GM12801 (cell line): ENCODE measurements around the gene KIR3DL1.
"Not testable (repeated sequence)": the region's sequence is repeated elsewhere in the genome, so short reads cannot be mapped to it uniquely, and the experiment has no call there.

Experiments used
- CTCF ChIP-seq: IDR thresholded peaks from one replicate; pipeline ENCODE4 v1.5.1; 2011; ENCODE audit warnings: control low read depth; ENCODE audit not compliant: insufficient read length; ENCODE audit errors: extremely low read depth

The KIR3DL1 gene

GRCh38 chr19:54804571-54804970, 11.7 kb upstream of the KIR3DL1 start:
- no peak for TF ChIP-seq CTCF

GRCh38 chr19:54805665-54806515, 10.4 kb upstream of the KIR3DL1 start:
- TF ChIP-seq CTCF: no peak

GRCh38 chr19:54806516-54806838, 9.8 kb upstream of the KIR3DL1 start:
- no peak for TF ChIP-seq CTCF

GRCh38 chr19:54817670-54818536, 1.6 kb downstream of the KIR3DL1 start:
- TF ChIP-seq CTCF: no peak

- TF ChIP-seq CTCF: not testable (repeated sequence)
Measured at GRCh38 chr19:54832496-54832895, 16.2 kb downstream of the KIR3DL1 start, which contains the start of gene KIR2DS4. KIR2DS4 (plus strand) TSS chr19:54832676.

- TF ChIP-seq CTCF: not testable (repeated sequence)
Measured at GRCh38 chr19:54850061-54850640, 33.9 kb downstream of the KIR3DL1 start, which contains the start of gene KIR3DL2. KIR3DL2 (plus strand) TSS chr19:54850443; CDS start chr19:54850476, 33 bp downstream.

- TF ChIP-seq CTCF: no peak
Measured at GRCh38 chr19:54850930-54851329, 34.7 kb downstream of the KIR3DL1 start.
